Measurements from ENCODE around the gene SEC24C. TPM values are rescaled to one million over a fixed set of nuclear protein-coding genes. Genes with fewer than 3 reads are reported as not detected.
A peak's percentile ranks its signal among the peaks of the same experiment; 100 is the strongest.
"Not testable (repeated sequence)": the region's sequence is repeated elsewhere in the genome, so short reads cannot be mapped to it uniquely, and the experiment has no call there.

Gene SEC24C
- 10 to 100 TPM; 54.4 to 70.3 (median 66.7) TPM for polyA plus RNA-seq (ENCODE audit: insufficient read length in 4 of 4)

GRCh38 chr10:73743905-73744663 lies at the start of gene SEC24C:
TSS of gene SEC24C (plus strand) at chr10:73744372. CDS start at chr10:73746833, 2,461 bp downstream.
- peak; percentile 94 to 96 (median 95) for DNase-seq (ENCODE audit: low read depth in 4 of 4, low spot score in 3 of 4)

- not testable (repeated sequence) for DNase-seq (ENCODE audit: low read depth in 4 of 4, low spot score in 3 of 4)
These were observed 48.9 kb upstream of the SEC24C start for GRCh38 chr10:73695302-73695701.

GRCh38 chr10:73697675-73698159 lies 46.5 kb upstream of the SEC24C start, which contains the start of gene AGAP5:
TSS of gene AGAP5 (minus strand) at chr10:73698109. CDS start at chr10:73697755, 354 bp downstream.
- not testable (repeated sequence) for DNase-seq (ENCODE audit: low read depth in 4 of 4, low spot score in 3 of 4)

- DNase-seq (ENCODE audit: low read depth in 4 of 4, low spot score in 3 of 4) = not testable (repeated sequence)
These were observed 45.4 kb upstream of the SEC24C start for GRCh38 chr10:73698819-73699218.

- not testable (repeated sequence) for DNase-seq (ENCODE audit: low read depth in 4 of 4, low spot score in 3 of 4)
These were observed 40.2 kb upstream of the SEC24C start for GRCh38 chr10:73703924-73704323.

GRCh38 chr10:73705506-73706072 lies 38.6 kb upstream of the SEC24C start:
- DNase-seq (ENCODE audit: low read depth in 4 of 4, low spot score in 3 of 4) = not testable (repeated sequence)

- not testable (repeated sequence) for DNase-seq (ENCODE audit: low read depth in 4 of 4, low spot score in 3 of 4)
These were observed 37.7 kb upstream of the SEC24C start for GRCh38 chr10:73706488-73706887.

GRCh38 chr10:73707628-73708027 lies 36.5 kb upstream of the SEC24C start:
- DNase-seq (ENCODE audit: low read depth in 4 of 4, low spot score in 3 of 4) = not testable (repeated sequence)

GRCh38 chr10:73708122-73708521 lies 36.0 kb upstream of the SEC24C start:
- not testable (repeated sequence) for DNase-seq (ENCODE audit: low read depth in 4 of 4, low spot score in 3 of 4)

- DNase-seq (ENCODE audit: low read depth in 4 of 4, low spot score in 3 of 4) = not testable (repeated sequence)
These were observed 32.5 kb upstream of the SEC24C start for GRCh38 chr10:73711683-73712082.

GRCh38 chr10:73713912-73714311 lies 30.3 kb upstream of the SEC24C start:
- DNase-seq (ENCODE audit: low read depth in 4 of 4, low spot score in 3 of 4) = not testable (repeated sequence)

GRCh38 chr10:73714483-73714882 lies 29.7 kb upstream of the SEC24C start:
- not testable (repeated sequence) for DNase-seq (ENCODE audit: low read depth in 4 of 4, low spot score in 3 of 4)

- DNase-seq (ENCODE audit: low read depth in 4 of 4, low spot score in 3 of 4) = not testable (repeated sequence)
These were observed 28.7 kb upstream of the SEC24C start for GRCh38 chr10:73715179-73716156.

GRCh38 chr10:73716251-73716650 lies 27.9 kb upstream of the SEC24C start:
- DNase-seq (ENCODE audit: low read depth in 4 of 4, low spot score in 3 of 4) = no peak

- DNase-seq (ENCODE audit: low read depth in 4 of 4, low spot score in 3 of 4) = no peak
These were observed 26.6 kb upstream of the SEC24C start for GRCh38 chr10:73717556-73717955.

- not testable (repeated sequence) for DNase-seq (ENCODE audit: low read depth in 4 of 4, low spot score in 3 of 4)
These were observed 23.6 kb upstream of the SEC24C start for GRCh38 chr10:73720561-73720960.

GRCh38 chr10:73723516-73723915 lies 20.7 kb upstream of the SEC24C start:
- DNase-seq (ENCODE audit: low read depth in 4 of 4, low spot score in 3 of 4) = no peak

GRCh38 chr10:73729781-73730152 lies 14.4 kb upstream of the SEC24C start:
- not testable (repeated sequence) for DNase-seq (ENCODE audit: low read depth in 4 of 4, low spot score in 3 of 4)

GRCh38 chr10:73730153-73730906 lies 13.8 kb upstream of the SEC24C start:
- DNase-seq (ENCODE audit: low read depth in 4 of 4, low spot score in 3 of 4) = peak; percentile 81 to 93 (median 89)

Data from left renal pelvis (tissue), 4 donors.